Hematopoietic multipotent progenitor cell treated with erythropoietin and hydrocortisone succinate and interleukin-3 and kit ligand, for 8 days (in vitro differentiated cells): Measurements from ENCODE around the gene FARS2.
"Not testable (repeated sequence)": the region's sequence is repeated elsewhere in the genome, so short reads cannot be mapped to it uniquely, and the experiment has no call there.

Source experiments
- DNase-seq: peaks from one replicate; pipeline ENCODE4 v3.0.0-alpha.2; 2015

FARS2 gene

GRCh38 chr6:5771759-5772390 lies 510.6 kb downstream of the FARS2 start:
- no peak for DNase-seq

GRCh38 chr6:5772408-5773120 lies 511.3 kb downstream of the FARS2 start:
- no peak for DNase-seq

GRCh38 chr6:5776104-5776503 lies 514.8 kb downstream of the FARS2 start:
- no peak for DNase-seq

GRCh38 chr6:5776706-5777390 lies 515.5 kb downstream of the FARS2 start:
- DNase-seq: no peak

GRCh38 chr6:5778317-5778857 lies 517.1 kb downstream of the FARS2 start:
- DNase-seq: no peak

DNA sequence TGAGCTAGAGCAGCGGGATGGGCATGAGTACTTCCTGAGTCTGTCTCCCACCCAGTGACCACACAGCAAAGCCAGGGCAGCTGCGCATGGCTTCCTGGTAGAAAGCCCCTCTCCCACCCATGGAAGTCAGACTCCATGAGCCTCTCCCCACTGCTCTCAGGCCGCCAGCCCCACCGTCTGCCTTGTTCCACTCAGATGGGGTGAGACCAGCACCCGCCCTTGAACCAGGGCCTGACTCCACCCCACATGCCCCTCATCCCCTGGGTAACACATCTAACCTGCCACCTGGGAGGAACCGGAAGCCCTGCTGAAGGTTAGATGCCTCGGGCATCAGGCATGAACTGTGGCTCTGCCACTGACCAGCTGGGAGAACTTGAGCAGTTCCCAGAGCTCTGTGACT lies 517.6 kb downstream of the FARS2 start:
- no peak for DNase-seq

- no peak for DNase-seq
Observed at GRCh38 chr6:5781019-5781418, 519.7 kb downstream of the FARS2 start.

DNA sequence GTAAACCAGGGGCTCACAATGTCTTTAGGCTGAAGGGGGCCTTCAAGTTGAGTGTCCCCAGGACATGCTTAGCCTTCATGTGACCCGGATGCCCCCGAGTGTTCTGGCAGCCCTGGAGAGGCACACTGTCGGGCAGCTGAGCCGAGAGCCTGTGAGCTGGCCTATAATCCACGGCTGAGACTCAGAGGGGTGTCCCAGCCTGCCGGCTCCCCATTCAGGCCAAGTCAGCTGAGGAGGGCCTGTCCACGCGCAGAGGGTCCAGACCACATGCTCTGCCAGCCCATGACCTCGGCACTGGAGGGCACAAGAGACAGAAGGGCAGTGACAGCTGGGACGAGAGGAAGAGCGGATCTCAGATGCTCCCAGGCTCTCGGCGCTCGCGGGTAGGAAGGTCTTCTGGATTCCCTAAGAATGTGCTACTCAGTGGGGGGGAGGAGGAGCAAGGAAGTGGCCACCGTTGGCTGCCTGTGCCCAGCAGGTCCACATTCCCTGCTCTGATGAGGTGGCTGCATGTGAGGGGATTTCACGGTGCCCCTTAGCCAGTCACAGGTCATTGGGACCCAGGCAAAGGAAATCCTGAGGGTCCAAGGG lies 520.7 kb downstream of the FARS2 start:
- no peak for DNase-seq

- DNase-seq: no peak
Observed at GRCh38 chr6:5782783-5783547, 521.7 kb downstream of the FARS2 start.

- DNase-seq: no peak
Observed at GRCh38 chr6:5783584-5784089, 522.3 kb downstream of the FARS2 start.

DNA sequence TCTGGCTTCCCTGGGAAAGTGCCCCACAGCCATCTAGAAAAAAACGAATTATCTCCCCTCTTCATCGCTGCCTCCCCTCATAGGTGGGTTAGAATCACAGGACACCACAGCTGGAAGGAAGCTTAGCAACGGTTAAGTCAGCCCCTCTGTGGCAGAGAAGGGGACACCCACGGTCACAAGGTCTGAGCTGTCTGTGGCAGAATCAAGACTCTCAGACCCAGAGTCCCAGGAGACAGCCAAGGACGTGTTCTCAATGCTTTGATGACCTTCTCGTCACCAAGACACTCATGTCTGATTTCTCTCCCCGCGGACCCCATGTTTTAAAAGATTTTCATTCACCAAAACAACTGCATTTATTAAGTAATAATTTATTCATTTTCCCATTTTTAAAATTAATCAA lies 523.9 kb downstream of the FARS2 start:
- DNase-seq: no peak

DNA sequence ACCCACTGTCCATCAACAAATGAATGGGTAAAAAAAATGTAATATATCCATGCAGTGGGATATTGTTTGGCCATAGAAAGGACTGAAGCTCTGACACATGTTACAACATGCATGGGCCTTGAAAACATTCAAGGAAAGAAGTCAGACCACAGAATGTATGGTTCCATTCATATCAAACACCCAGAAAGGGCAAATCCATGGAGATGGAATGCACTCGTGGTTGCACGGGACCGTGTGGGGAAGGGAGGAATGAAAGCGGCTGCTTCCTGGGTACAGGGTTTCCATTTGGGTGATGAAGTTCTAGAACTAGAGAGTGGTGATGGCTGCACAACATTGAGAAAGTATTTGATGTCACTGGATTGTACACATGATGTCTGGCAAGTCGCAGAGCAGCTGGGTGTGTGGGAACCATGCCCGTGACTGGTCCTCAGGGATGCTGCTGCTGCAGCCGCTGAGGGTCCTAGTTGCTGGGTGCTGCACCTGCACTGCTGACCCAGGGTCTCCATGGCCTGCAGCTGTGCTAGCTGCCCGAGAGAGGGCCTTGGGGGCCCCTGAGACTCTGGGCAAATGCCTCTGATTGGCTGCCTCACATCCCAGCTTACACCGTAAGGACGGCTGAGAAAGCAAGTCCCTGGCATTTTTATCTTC lies 525.1 kb downstream of the FARS2 start:
- DNase-seq: no peak

- DNase-seq: no peak
Observed at GRCh38 chr6:5786969-5787720, 525.8 kb downstream of the FARS2 start.

- DNase-seq: not testable (repeated sequence)
Observed at GRCh38 chr6:5789426-5789825, 528.1 kb downstream of the FARS2 start.

- not testable (repeated sequence) for DNase-seq
Observed at GRCh38 chr6:5796555-5796954, 535.2 kb downstream of the FARS2 start.

DNA sequence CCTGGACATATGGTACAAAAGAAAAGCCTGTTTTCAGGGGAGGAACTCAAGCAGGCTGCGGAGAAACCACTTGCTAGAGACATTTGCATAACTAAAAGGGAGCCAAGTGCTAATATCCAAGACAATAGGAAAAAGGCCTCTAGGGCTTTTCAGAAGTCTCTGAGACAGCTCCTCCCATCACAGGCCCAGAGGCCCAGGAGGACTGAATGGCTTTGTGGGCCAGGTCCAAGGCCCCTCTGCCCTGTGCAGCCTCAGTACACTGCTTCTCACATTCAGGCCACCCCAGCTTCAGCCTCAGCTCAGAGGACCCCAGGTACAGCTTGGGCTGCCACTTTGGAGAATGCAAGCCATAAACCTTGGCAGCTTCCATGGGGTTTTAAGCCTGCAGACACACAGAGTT lies 545.1 kb downstream of the FARS2 start:
- DNase-seq: not testable (repeated sequence)

DNA sequence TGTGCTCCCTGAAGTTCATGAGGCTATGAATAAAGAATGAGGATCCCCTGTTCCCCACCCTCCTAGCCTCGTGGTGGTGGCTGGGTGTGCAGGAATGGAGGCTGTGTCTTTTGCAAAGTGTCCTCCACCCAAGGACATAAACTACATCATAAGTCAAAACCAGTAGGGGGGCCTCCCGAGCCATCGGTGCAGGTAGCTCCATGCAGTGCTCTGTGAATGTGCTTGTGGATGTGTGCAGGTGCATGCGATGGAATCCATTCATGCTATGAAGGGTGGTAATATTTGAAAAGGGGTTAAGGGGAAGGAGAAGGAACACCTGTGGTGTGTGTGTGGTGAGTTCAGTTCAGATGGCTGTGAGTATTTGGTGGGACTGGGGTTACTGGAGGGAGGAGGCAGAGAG lies 548.1 kb downstream of the FARS2 start:
- no peak for DNase-seq

DNA sequence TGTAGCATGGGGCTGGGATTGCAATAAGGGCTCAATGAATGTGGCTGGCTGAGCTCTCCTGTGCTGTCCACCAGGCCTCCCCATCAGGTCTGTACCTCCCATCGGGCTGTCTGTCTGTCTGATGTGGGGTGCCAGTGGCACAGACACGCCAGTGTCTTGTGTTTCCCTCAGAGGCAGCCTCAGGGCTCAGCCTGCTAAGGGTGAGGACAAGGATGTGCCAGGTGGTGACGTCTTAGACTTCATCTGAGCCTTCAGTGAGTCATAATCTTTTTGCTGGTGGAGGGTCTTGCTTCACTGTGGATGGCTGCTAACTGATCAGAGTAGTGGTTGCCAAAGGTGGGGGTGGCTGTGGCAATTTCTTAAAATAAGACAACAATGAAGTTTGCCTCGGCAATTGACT lies 550.7 kb downstream of the FARS2 start:
- no peak for DNase-seq

GRCh38 chr6:5813625-5814027 lies 552.3 kb downstream of the FARS2 start:
- no peak for DNase-seq

DNA sequence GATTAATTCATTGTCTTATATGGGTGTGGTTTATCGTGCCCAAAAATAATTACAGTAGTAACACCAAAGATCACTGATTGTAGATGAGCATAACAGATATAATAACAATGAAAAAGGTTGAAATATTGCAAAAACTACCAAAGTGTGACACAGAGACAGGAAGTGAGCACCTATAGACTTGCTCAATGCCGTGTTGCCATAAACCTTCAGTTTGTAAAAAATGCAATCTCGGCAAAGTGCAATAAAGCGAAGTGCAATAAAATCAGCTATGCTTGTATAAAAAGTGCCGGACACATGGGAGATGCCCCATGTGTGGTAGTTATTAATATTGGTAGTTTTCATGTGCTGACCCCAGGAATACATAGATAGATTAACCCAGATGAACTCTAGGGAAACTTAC lies 552.8 kb downstream of the FARS2 start:
- DNase-seq: no peak

- DNase-seq: no peak
Observed at GRCh38 chr6:5814901-5815300, 553.6 kb downstream of the FARS2 start.
